ENCODE measurements around the gene FIGLA. TPM values are rescaled to one million over a fixed set of nuclear protein-coding genes. Genes with fewer than 3 reads are reported as not detected.
"Not testable (repeated sequence)": the region's sequence is repeated elsewhere in the genome, so short reads cannot be mapped to it uniquely, and the experiment has no call there.

Gene FIGLA
- total RNA-seq, 1 experiment from 2014 or later, result not detected

GRCh38 chr2:70743677-70744076, 46.8 kb downstream of the FIGLA start:
- intact Hi-C loops (cut with micrococcal nuclease; ENCODE audit: unreplicated experiment), result no loop called here
- ChIA-PET POLR2A (ENCODE audit: low non-redundant PET) (no interaction called here), CTCF (no interaction called here)
- Histone ChIP-seq H3K27ac (ENCODE audit: low read depth, low read length, poor library complexity, severe bottlenecking) (no peak overlapping the region), H3K27me3 (replicated peaks; ENCODE audit: insufficient read depth, low read depth, low read length, poor library complexity) (no peaks in the 10 kb centered on the region), H3K36me3 (ENCODE audit: insufficient read depth, low read length, poor library complexity, severe bottlenecking) (no peaks in the 10 kb centered on the region), H3K4me3 (ENCODE audit: low read depth, low read length, poor library complexity, severe bottlenecking) (no peak overlapping the region), H3K4me1 (ENCODE audit: insufficient read depth, low read length, poor library complexity, severe bottlenecking) (peaks cover 4% of the 10 kb centered on the region), H3K9me3 (ENCODE audit: low read depth, low read length, poor library complexity, severe bottlenecking) (no peaks in the 10 kb centered on the region)
- no peak for TF ChIP-seq EZH2 (IDR thresholded peaks at IDR 0.05; ENCODE audit: borderline replicate concordance, low read depth, low read length, poor library complexity, severe bottlenecking)
- TF ChIP-seq CTCF (conservative IDR thresholded peaks at IDR 0.05; ENCODE audit: low read depth, low read length), result no peak
- no peak for DNase-seq (ENCODE audit: low spot score)
- BruUV-seq (replicated peaks), result no TSS peak

- Histone ChIP-seq H3K27me3 (replicated peaks; ENCODE audit: insufficient read depth, low read depth, low read length, poor library complexity) (no peaks in the 10 kb centered on the region), H3K27ac (ENCODE audit: low read depth, low read length, poor library complexity, severe bottlenecking) (no peak overlapping the region), H3K36me3 (ENCODE audit: insufficient read depth, low read length, poor library complexity, severe bottlenecking) (no peaks in the 10 kb centered on the region), H3K9me3 (ENCODE audit: low read depth, low read length, poor library complexity, severe bottlenecking) (no peaks in the 10 kb centered on the region), H3K4me3 (ENCODE audit: low read depth, low read length, poor library complexity, severe bottlenecking) (no peak overlapping the region), H3K4me1 (ENCODE audit: insufficient read depth, low read length, poor library complexity, severe bottlenecking) (peaks cover 4% of the 10 kb centered on the region)
- DNase-seq (ENCODE audit: low spot score), result no peak
- BruUV-seq (replicated peaks), result no TSS peak
- ChIA-PET CTCF (no interaction called here), POLR2A (ENCODE audit: low non-redundant PET) (no interaction called here)
- intact Hi-C loops (cut with micrococcal nuclease; ENCODE audit: unreplicated experiment), result no loop called here
- TF ChIP-seq EZH2 (IDR thresholded peaks at IDR 0.05; ENCODE audit: borderline replicate concordance, low read depth, low read length, poor library complexity, severe bottlenecking), result no peak
These were observed 47.4 kb downstream of the FIGLA start for GRCh38 chr2:70743068-70743467.

- H3K36me3 ChIP-seq (ENCODE audit: insufficient read depth, low read length, poor library complexity, severe bottlenecking); H3K9me3 ChIP-seq (ENCODE audit: low read depth, low read length, poor library complexity, severe bottlenecking); intact Hi-C loops (cut with micrococcal nuclease; ENCODE audit: unreplicated experiment); H3K27ac ChIP-seq (ENCODE audit: low read depth, low read length, poor library complexity, severe bottlenecking); DNase-seq (ENCODE audit: low spot score); H3K4me1 ChIP-seq (ENCODE audit: insufficient read depth, low read length, poor library complexity, severe bottlenecking); H3K27me3 ChIP-seq (replicated peaks; ENCODE audit: insufficient read depth, low read depth, low read length, poor library complexity); POLR2A ChIA-PET (ENCODE audit: low non-redundant PET); BruUV-seq (replicated peaks); H3K4me3 ChIP-seq (ENCODE audit: low read depth, low read length, poor library complexity, severe bottlenecking); CTCF ChIA-PET: not testable (repeated sequence)
These were observed 51.0 kb downstream of the FIGLA start for GRCh38 chr2:70739492-70739891.

- Histone ChIP-seq H3K27ac (ENCODE audit: low read depth, low read length, poor library complexity, severe bottlenecking) (no peak overlapping the region), H3K36me3 (ENCODE audit: insufficient read depth, low read length, poor library complexity, severe bottlenecking) (no peaks in the 10 kb centered on the region), H3K9me3 (ENCODE audit: low read depth, low read length, poor library complexity, severe bottlenecking) (no peaks in the 10 kb centered on the region), H3K4me1 (ENCODE audit: insufficient read depth, low read length, poor library complexity, severe bottlenecking) (peaks cover 3% of the 10 kb centered on the region), H3K27me3 (replicated peaks; ENCODE audit: insufficient read depth, low read depth, low read length, poor library complexity) (no peaks in the 10 kb centered on the region), H3K4me3 (ENCODE audit: low read depth, low read length, poor library complexity, severe bottlenecking) (no peak overlapping the region)
- BruUV-seq (replicated peaks), result no TSS peak
- TF ChIP-seq CTCF (conservative IDR thresholded peaks at IDR 0.05; ENCODE audit: low read depth, low read length), result no peak
- no peak for TF ChIP-seq EZH2 (IDR thresholded peaks at IDR 0.05; ENCODE audit: borderline replicate concordance, low read depth, low read length, poor library complexity, severe bottlenecking)
- ChIA-PET POLR2A (ENCODE audit: low non-redundant PET) (no interaction called here), CTCF (no interaction called here)
- intact Hi-C loops (cut with micrococcal nuclease; ENCODE audit: unreplicated experiment), result no loop called here
- no peak for DNase-seq (ENCODE audit: low spot score)
These were observed 52.3 kb downstream of the FIGLA start for GRCh38 chr2:70738159-70738558.

Measured in A673 (cell line).